CD4-positive, alpha-beta memory T cell (primary cell): Measurements from ENCODE around the gene SIGLEC9. TPM values are rescaled to one million over a fixed set of nuclear protein-coding genes. Genes with fewer than 3 reads are reported as not detected.

Experiments
- CTCF ChIA-PET: fragments of 350-600 bp; sonication (Branson Sonifier 250); formaldehyde crosslinking; loops from one replicate; lab custom pipeline; 2021; ENCODE audit warnings: inconsistent platforms; ENCODE audit not compliant: partially characterized antibody; lab: Charles Lee
- POLR2A ChIA-PET: fragments of 350-600 bp; sonication (Branson Sonifier 250); formaldehyde crosslinking; loops from one replicate; lab custom pipeline; 2021; ENCODE audit not compliant: partially characterized antibody; lab: Charles Lee
- DNase-seq, 5 donors: peaks; one replicate each; pipeline versions ENCODE4 v3.0.0 to v3.0.0-alpha.2; 2020 to 2022; ENCODE audit warnings: mixed read lengths in 1 of 5
- H3K27ac ChIP-seq: one replicate; pipeline ENCODE4 v1.7.0; 2013; ENCODE audit warnings: low read depth, low read length
- H3K27me3 ChIP-seq: 2 replicates; pipeline ENCODE4 v1.7.0; 2013; ENCODE audit warnings: mild to moderate bottlenecking, low read length, moderate library complexity; ENCODE audit not compliant: insufficient read depth
- H3K36me3 ChIP-seq: 2 replicates; pipeline ENCODE4 v1.7.0; 2013; ENCODE audit warnings: mild to moderate bottlenecking, low read length, moderate library complexity; ENCODE audit not compliant: insufficient read depth
- H3K4me1 ChIP-seq: 2 replicates; pipeline ENCODE4 v1.7.0; 2013; ENCODE audit warnings: mild to moderate bottlenecking, low read length, moderate library complexity; ENCODE audit not compliant: insufficient read depth
- H3K4me3 ChIP-seq, 2 donors: one replicate each; pipeline ENCODE4 v1.7.0; 2013; ENCODE audit warnings: low read length in 2 of 2, mild to moderate bottlenecking in 1 of 2
- H3K9me3 ChIP-seq, 2 donors: one replicate each; pipeline ENCODE4 v1.7.0; 2013; ENCODE audit warnings: low read length in 2 of 2, control low read depth in 1 of 2; ENCODE audit not compliant: control insufficient read depth in 1 of 2
- H3K27ac Mint-ChIP-seq, 7 donors: one replicate each; pipeline ENCODE4 v1.8.0; 2020 to 2021; ENCODE audit warnings: mixed read lengths in 7 of 7, mild to moderate bottlenecking in 6 of 7, inconsistent platforms in 3 of 7, moderate library complexity in 3 of 7
- H3K27me3 Mint-ChIP-seq, 2 donors: one replicate each; pipeline ENCODE4 v1.8.0; 2020 to 2021; ENCODE audit warnings: mixed read lengths in 2 of 2
- H3K36me3 Mint-ChIP-seq, 2 donors: one replicate each; pipeline ENCODE4 v1.8.0; 2020 to 2021; ENCODE audit warnings: mixed read lengths in 2 of 2, inconsistent platforms in 1 of 2, mild to moderate bottlenecking in 1 of 2
- H3K4me1 Mint-ChIP-seq, 4 donors: one replicate each; pipeline ENCODE4 v1.8.0; 2020 to 2021; ENCODE audit warnings: mixed read lengths in 4 of 4, mild to moderate bottlenecking in 1 of 4
- H3K4me3 Mint-ChIP-seq, 8 donors: one replicate each; pipeline ENCODE4 v1.8.0; 2020 to 2021; ENCODE audit warnings: mixed read lengths in 8 of 8, mild to moderate bottlenecking in 7 of 8, moderate library complexity in 6 of 8, inconsistent platforms in 3 of 8
- H3K9me3 Mint-ChIP-seq, 8 donors: one replicate each; pipeline ENCODE4 v1.8.0; 2020 to 2021; ENCODE audit warnings: mixed read lengths in 8 of 8, mild to moderate bottlenecking in 5 of 8, inconsistent platforms in 3 of 8, moderate library complexity in 1 of 8
- intact Hi-C: fragments of 100-400 bp; cut with micrococcal nuclease; formaldehyde crosslinking; loops from one replicate; pipeline ENCODE4 v1.15.1; 2023
- polyA plus RNA-seq, 2 donors: library from polyadenylated mRNA; unstranded; fragments of 300-500 nt; fragmentation: Illumina TruSeq; gene quantifications; one replicate each; pipeline ENCODE4 v1.2.3, GENCODE V29; 2021
- total RNA-seq, 2 experiments: library from RNA; stranded (reverse); gene quantifications; one replicate each; pipeline ENCODE4 v1.2.3, GENCODE V29; 2021

The SIGLEC9 gene
- total and polyA plus RNA-seq, 4 experiments from 2014 or later = 2.4 to 3.9 (median 3.0) TPM

DNA sequence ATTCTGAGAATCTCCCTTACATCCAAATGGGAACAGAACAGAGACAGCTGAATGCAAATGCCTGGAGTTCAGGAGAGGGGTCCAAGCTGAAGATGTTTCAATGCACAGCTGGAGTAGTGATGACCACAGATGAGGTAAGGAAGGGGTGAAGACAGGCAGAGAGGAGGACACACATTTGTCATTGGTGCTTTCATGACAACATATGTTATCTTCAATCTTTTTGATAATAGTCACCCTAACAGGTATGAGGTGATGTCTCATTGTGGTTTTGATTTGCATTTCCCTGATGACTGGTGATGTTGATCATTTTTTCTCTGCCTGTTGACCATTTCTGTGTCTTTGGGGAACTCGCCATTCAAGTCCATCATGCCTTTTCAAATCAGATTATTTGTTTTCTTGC, 36.6 kb downstream of the SIGLEC9 start:
- no peaks in the 10 kb centered on the region for H3K36me3 ChIP-seq
- no peak overlapping the region for H3K4me3 Mint-ChIP-seq
- intact Hi-C loops = no loop called here
- CTCF ChIA-PET = interaction anchor here (1.5 kb wide), 1 partner anchor 9 kb away, joined by 3 read pairs; no protein-coding TSS in a partner anchor
- H3K4me1 ChIP-seq = peaks cover 5% of the 10 kb centered on the region
- no peaks in the 10 kb centered on the region for H3K9me3 Mint-ChIP-seq
- H3K27ac Mint-ChIP-seq = peak overlapping the region in 2 of 7 donors; percentile 3 to 43
- DNase-seq = no peak
- H3K36me3 Mint-ChIP-seq = no peaks in the 10 kb centered on the region
- H3K9me3 ChIP-seq = no peaks in the 10 kb centered on the region
- no peak overlapping the region for H3K4me3 ChIP-seq
- no peak overlapping the region for H3K27ac ChIP-seq
- peaks cover 2 to 6% of the 10 kb centered on the region in 2 donors for H3K27me3 Mint-ChIP-seq
- H3K27me3 ChIP-seq = no peaks in the 10 kb centered on the region
- H3K4me1 Mint-ChIP-seq = peaks cover 6 to 8% (median 8%) of the 10 kb centered on the region in 4 donors
- POLR2A ChIA-PET = no interaction called here

DNA sequence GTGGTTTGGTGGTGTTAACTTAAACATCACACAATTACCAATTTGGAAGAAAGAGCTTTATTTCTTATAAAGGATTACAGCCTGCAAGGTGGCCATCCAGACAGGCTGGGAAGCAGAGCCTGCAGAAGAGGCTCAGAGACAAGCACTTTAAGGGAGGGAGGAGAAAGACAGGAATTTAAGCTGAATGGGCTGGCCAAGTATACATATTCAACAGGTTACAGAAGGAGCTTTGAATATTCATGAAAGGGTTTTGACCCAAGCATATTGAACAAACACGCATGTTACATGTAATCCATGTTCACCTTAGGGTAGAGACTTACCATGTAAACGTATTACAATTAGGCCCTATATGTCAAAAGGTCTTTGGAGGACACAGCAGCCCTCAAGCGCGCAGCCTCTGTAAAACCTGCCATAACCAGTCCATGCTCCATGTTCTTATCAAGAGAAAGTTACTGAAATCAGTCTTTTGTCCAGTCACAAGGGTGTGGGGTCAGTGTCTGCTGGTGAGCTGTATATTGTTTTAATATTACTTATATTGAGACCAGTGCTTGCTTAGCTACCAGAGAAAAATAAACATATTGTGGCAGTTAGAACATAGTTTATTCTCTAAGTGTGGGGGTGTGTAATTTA, 37.3 kb downstream of the SIGLEC9 start:
- Histone ChIP-seq H3K27ac (no peak overlapping the region), H3K4me1 (peaks cover 11% of the 10 kb centered on the region), H3K27me3 (peaks cover 2% of the 10 kb centered on the region), H3K9me3 (no peaks in the 10 kb centered on the region), H3K36me3 (no peaks in the 10 kb centered on the region), H3K4me3 (no peak overlapping the region)
- no peak for DNase-seq
- intact Hi-C loops = no loop called here
- H3K27me3 Mint-ChIP-seq = peaks cover 2 to 6% of the 10 kb centered on the region in 2 donors
- no peak overlapping the region for H3K4me3 Mint-ChIP-seq
- no peaks in the 10 kb centered on the region for H3K36me3 Mint-ChIP-seq
- H3K4me1 Mint-ChIP-seq = peaks cover 8 to 15% (median 9%) of the 10 kb centered on the region in 4 donors
- no peaks in the 10 kb centered on the region for H3K9me3 Mint-ChIP-seq
- H3K27ac Mint-ChIP-seq = peak overlapping the region in 2 of 7 donors; percentile 57 to 59
- CTCF ChIA-PET = interaction anchor here (1.3 to 1.4 kb wide), 2 partner anchors 66 to 96 kb away, joined by 3 to 5 read pairs; no protein-coding TSS in a partner anchor
- POLR2A ChIA-PET = no interaction called here

DNA sequence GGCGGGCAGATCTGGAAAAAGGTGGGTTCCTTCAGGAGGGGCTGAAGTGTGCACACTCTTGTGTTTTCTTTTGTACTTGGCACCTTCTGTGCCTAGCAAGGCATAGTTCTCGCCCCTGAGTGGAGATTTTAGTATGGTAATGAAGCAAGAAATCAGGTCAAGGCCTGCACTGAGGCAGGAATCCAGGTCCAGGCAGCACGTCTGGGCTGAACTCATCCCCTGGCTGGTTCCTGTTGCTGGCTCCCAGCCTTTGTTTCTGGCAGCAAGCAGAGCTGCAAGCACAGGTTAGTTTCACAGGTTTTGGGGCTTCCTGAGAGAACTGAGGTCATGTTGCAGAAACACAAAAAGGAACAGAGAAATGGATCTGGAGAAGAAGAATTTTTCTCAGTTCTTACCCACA, 38.6 kb downstream of the SIGLEC9 start:
- Mint-ChIP-seq H3K27me3 (peaks cover 2 to 6% of the 10 kb centered on the region in 2 donors), H3K36me3 (no peaks in the 10 kb centered on the region), H3K9me3 (no peaks in the 10 kb centered on the region), H3K4me3 (no peak overlapping the region), H3K27ac (no peak overlapping the region), H3K4me1 (peaks cover 12 to 22% (median 18%) of the 10 kb centered on the region in 4 donors)
- ChIA-PET POLR2A (no interaction called here), CTCF (interaction anchor here (1.4 kb wide), 1 partner anchor 95 kb away, joined by 3 read pairs; no protein-coding TSS in a partner anchor)
- Histone ChIP-seq H3K4me3 (no peak overlapping the region), H3K9me3 (no peaks in the 10 kb centered on the region), H3K27me3 (peaks cover 7% of the 10 kb centered on the region), H3K4me1 (peaks cover 24% of the 10 kb centered on the region), H3K36me3 (no peaks in the 10 kb centered on the region), H3K27ac (no peak overlapping the region)
- no peak for DNase-seq
- intact Hi-C loops = no loop called here

DNA sequence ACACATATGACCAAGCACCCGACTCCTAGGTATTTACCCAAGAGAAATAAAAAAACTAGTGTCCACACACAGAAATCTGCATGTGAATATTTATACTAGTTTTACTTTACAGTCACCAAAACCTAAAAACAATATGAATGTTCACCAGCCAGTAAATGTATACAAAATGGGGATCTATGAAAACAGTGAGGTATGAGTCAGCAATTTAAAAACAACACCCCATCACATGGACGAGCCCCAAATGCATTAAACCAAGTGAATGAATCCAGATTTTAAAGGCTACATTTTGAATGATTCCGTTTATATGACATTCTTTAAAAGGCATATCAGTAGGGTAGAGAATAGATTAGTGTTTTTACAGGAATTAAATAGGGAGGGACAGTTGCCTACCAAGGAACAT, 39.5 kb downstream of the SIGLEC9 start:
- Histone ChIP-seq H3K27ac (no peak overlapping the region), H3K4me3 (no peak overlapping the region), H3K4me1 (peaks cover 20% of the 10 kb centered on the region), H3K9me3 (no peaks in the 10 kb centered on the region), H3K36me3 (no peaks in the 10 kb centered on the region), H3K27me3 (peaks cover 7% of the 10 kb centered on the region)
- ChIA-PET POLR2A (no interaction called here), CTCF (no interaction called here)
- Mint-ChIP-seq H3K9me3 (no peaks in the 10 kb centered on the region), H3K4me3 (no peak overlapping the region), H3K4me1 (peaks cover 6 to 24% (median 13%) of the 10 kb centered on the region in 4 donors), H3K27ac (no peak overlapping the region), H3K36me3 (no peaks in the 10 kb centered on the region), H3K27me3 (peaks cover 0 to 2% of the 10 kb centered on the region in 2 donors)
- intact Hi-C loops = no loop called here
- no peak for DNase-seq

DNA sequence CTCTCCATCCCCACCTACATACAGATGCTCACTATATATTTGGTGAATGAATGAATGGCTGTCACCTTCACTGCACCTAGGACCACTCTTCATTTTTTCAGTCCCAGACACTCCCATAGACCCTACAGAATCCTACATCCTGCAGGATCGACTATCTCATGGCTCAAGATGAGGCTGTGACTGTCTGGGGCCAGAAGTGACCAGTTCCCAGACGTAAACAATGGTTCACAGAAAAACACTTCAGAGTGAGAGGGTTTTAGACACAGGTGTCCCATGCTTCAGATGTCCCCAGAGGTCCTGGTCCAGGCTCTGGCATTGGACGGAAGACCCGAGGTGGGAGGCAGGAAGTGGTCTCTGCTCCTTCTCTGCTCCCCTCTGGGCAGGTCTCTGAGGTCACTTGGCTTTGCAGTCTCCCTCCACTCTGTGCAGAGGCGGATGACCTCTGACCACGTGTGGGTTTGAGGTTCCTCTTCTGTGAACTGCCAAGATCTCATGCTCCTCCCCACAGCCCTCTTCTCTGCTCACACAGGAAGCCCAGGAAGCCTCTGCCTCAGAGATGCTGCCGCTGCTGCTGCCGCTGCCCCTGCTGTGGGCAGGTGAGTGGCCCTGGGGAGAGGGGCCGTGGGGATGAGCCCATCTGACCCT, 42.3 kb downstream of the SIGLEC9 start:
- H3K4me3 ChIP-seq = no peak overlapping the region

DNA sequence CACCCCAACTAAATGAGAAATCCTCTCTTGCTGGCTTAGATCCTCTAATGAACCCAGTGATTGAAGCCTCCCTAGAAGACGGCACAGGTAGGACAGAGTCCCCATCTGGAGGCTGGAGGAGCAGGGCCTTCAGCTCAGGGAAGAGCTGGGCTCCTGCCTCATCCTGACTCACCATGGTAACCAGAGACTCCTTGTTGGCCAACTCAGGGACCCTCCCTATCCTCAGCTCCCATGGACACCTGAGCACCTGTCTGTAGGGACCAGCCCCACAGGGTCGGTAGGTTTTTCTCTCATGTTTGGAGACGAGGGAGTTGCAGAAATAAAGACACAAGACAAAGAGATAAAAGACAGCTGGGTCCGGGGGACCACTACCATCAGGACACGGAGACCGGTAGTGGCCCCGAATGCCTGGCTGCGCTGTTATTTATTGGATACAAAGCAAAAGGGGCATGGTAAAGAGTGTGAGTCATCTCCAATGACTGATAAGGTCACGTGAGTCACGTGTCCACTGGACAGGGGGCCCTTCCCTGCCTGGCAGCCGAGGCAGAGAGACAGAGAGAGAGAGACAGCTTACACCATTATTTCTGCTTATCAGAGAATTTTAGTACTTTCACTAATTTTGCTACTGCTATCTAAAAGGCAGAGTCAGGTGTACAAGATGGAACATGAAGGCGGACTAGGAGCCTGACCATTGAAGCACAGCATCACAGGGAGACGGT, 44.0 kb downstream of the SIGLEC9 start:
- peak overlapping the region in 1 of 7 donors; percentile 29 for H3K27ac Mint-ChIP-seq
- H3K27ac ChIP-seq = no peak overlapping the region
- no peaks in the 10 kb centered on the region for H3K9me3 ChIP-seq
- H3K9me3 Mint-ChIP-seq = no peaks in the 10 kb centered on the region
- ChIA-PET CTCF (interaction anchor here (1.0 to 3.8 kb wide), 3 partner anchors 8 to 91 kb away, joined by 3 to 26 read pairs (median 4); no protein-coding TSS in a partner anchor), POLR2A (no interaction called here)
- H3K27me3 ChIP-seq = peaks cover 7% of the 10 kb centered on the region
- intact Hi-C loops = loop anchor here (1.0 kb wide), 2 partner anchors 10 to 59 kb away; no protein-coding TSS in a partner anchor
- no peak overlapping the region for H3K4me3 Mint-ChIP-seq
- no peak overlapping the region for H3K4me3 ChIP-seq
- H3K4me1 ChIP-seq = peaks cover 20% of the 10 kb centered on the region
- peak in 1 of 5 donors; percentile 4 for DNase-seq
- no peaks in the 10 kb centered on the region for H3K36me3 Mint-ChIP-seq
- H3K4me1 Mint-ChIP-seq = peaks cover 5 to 25% (median 15%) of the 10 kb centered on the region in 4 donors
- H3K36me3 ChIP-seq = no peaks in the 10 kb centered on the region
- H3K27me3 Mint-ChIP-seq = peaks cover 0 to 4% of the 10 kb centered on the region in 2 donors

More for the DNA sequence above, 42.3 kb downstream of the SIGLEC9 start:
- H3K9me3 Mint-ChIP-seq = no peaks in the 10 kb centered on the region
- intact Hi-C loops = no loop called here
- H3K4me1 ChIP-seq = peaks cover 20% of the 10 kb centered on the region
- H3K27me3 ChIP-seq = peaks cover 7% of the 10 kb centered on the region
- H3K27ac ChIP-seq = no peak overlapping the region
- DNase-seq = peak in 3 of 5 donors; percentile 4 to 8 (median 5)
- H3K4me3 Mint-ChIP-seq = peak overlapping the region in 7 of 8 donors; percentile 42 to 73 (median 52)
- ChIA-PET CTCF (no interaction called here), POLR2A (no interaction called here)
- peak overlapping the region in 6 of 7 donors; percentile 3 to 80 (median 46) for H3K27ac Mint-ChIP-seq
- no peaks in the 10 kb centered on the region for H3K36me3 ChIP-seq
- no peaks in the 10 kb centered on the region for H3K36me3 Mint-ChIP-seq
- H3K27me3 Mint-ChIP-seq = peaks cover 0 to 4% of the 10 kb centered on the region in 2 donors
- H3K9me3 ChIP-seq = no peaks in the 10 kb centered on the region
- H3K4me1 Mint-ChIP-seq = peaks cover 5 to 25% (median 15%) of the 10 kb centered on the region in 4 donors
